Liver (tissue), 3 donors: ENCODE results near the gene CD81.

Experiments used
- ATF3 ChIP-seq: IDR thresholded peaks from 2 replicates; pipeline ENCODE4 v1.6.1; 2016; ENCODE audit warnings: antibody characterized with exemption
- CTCF ChIP-seq: fragments of 150-350 bp; IDR thresholded peaks from 2 replicates; pipeline ENCODE4 v1.5.1; 2017; ENCODE audit warnings: improper control_type of control experiment, low read depth, low read length; ENCODE audit not compliant: missing input control
- YY1 ChIP-seq: IDR thresholded peaks from 2 replicates; pipeline ENCODE4 v1.6.1; 2016; ENCODE audit warnings: antibody characterized with exemption, mild to moderate bottlenecking
- ZBTB33 ChIP-seq: IDR thresholded peaks from 2 replicates; pipeline ENCODE4 v1.6.1; 2016; ENCODE audit warnings: antibody characterized with exemption
- TF ChIP-seq, protein P1 (sequence below): IDR thresholded peaks from 2 replicates; pipeline ENCODE4 v1.6.1; 2016; ENCODE audit warnings: antibody characterized with exemption, mild to moderate bottlenecking
- TF ChIP-seq, protein P2 (sequence below): IDR thresholded peaks from 2 replicates; pipeline ENCODE4 v1.6.1; 2016; ENCODE audit warnings: antibody characterized with exemption
- donor health status: healthy.
- donor health status: healthy.

DNA sequence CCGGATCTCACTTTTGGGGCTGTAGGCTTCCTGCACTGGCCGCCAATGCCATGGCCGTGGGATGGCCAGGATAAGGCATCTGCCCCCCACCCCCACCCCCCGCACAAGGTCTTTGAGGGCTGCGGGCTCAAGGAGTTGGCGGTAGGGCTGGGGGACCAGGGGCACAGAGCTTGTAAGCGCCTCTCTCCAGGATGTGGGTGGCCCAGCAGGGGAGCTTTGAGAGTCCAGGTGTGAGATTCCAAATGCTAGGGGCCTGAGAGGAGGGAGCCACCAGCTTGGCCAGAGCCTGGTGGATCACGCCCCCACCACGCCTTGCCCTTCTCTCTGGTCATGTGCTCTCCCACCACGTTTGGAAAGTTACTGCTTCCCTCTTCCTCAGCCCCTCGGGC is 5.0 kb downstream of the CD81 start:
- no peak for TF ChIP-seq ATF3
- no peak for TF ChIP-seq CTCF
- TF ChIP-seq, protein P1, sequence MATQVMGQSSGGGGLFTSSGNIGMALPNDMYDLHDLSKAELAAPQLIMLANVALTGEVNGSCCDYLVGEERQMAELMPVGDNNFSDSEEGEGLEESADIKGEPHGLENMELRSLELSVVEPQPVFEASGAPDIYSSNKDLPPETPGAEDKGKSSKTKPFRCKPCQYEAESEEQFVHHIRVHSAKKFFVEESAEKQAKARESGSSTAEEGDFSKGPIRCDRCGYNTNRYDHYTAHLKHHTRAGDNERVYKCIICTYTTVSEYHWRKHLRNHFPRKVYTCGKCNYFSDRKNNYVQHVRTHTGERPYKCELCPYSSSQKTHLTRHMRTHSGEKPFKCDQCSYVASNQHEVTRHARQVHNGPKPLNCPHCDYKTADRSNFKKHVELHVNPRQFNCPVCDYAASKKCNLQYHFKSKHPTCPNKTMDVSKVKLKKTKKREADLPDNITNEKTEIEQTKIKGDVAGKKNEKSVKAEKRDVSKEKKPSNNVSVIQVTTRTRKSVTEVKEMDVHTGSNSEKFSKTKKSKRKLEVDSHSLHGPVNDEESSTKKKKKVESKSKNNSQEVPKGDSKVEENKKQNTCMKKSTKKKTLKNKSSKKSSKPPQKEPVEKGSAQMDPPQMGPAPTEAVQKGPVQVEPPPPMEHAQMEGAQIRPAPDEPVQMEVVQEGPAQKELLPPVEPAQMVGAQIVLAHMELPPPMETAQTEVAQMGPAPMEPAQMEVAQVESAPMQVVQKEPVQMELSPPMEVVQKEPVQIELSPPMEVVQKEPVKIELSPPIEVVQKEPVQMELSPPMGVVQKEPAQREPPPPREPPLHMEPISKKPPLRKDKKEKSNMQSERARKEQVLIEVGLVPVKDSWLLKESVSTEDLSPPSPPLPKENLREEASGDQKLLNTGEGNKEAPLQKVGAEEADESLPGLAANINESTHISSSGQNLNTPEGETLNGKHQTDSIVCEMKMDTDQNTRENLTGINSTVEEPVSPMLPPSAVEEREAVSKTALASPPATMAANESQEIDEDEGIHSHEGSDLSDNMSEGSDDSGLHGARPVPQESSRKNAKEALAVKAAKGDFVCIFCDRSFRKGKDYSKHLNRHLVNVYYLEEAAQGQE = no peak
- no peak for TF ChIP-seq YY1
- TF ChIP-seq ZBTB33 = no peak
- TF ChIP-seq, protein P2, sequence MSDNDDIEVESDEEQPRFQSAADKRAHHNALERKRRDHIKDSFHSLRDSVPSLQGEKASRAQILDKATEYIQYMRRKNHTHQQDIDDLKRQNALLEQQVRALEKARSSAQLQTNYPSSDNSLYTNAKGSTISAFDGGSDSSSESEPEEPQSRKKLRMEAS = no peak
